ENCODE results near the gene GPR84.
"Not testable (repeated sequence)": the region's sequence is repeated elsewhere in the genome, so short reads cannot be mapped to it uniquely, and the experiment has no call there.

GPR84 gene

DNA sequence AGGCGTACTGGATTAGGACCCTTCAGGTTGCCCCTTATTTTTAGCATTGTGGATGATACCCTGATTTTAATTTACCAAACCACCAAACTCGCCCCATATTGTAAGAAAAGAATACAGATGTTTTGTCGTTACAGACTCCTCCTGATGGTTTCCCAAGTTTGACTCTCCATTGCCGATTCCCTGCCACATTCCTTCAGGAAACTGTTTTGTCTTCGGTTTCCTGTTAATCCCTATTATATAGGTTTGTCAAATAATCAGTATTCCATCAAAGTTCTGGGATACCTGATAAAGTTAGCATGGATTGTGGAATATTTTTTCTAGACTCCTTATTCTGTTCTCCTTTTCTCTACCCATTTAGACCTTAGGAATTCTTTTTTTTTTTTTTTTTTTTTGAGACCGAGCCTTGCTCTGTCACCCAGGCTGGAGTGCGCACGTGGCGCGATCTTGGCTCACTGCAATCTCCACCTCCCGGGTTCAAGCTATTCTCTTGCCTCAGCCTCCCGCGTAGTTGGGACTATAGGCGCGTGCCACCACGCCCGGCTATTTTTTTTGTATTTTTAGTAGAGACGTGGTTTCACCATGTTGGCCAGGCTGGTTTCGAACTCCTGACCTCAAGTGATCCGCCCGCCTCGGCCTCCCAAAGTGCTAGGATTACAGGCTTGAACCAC lies 38.7 kb downstream of the GPR84 start:
- DNase-seq (ENCODE audit: low read depth, low spot score) = not testable (repeated sequence)

DNA sequence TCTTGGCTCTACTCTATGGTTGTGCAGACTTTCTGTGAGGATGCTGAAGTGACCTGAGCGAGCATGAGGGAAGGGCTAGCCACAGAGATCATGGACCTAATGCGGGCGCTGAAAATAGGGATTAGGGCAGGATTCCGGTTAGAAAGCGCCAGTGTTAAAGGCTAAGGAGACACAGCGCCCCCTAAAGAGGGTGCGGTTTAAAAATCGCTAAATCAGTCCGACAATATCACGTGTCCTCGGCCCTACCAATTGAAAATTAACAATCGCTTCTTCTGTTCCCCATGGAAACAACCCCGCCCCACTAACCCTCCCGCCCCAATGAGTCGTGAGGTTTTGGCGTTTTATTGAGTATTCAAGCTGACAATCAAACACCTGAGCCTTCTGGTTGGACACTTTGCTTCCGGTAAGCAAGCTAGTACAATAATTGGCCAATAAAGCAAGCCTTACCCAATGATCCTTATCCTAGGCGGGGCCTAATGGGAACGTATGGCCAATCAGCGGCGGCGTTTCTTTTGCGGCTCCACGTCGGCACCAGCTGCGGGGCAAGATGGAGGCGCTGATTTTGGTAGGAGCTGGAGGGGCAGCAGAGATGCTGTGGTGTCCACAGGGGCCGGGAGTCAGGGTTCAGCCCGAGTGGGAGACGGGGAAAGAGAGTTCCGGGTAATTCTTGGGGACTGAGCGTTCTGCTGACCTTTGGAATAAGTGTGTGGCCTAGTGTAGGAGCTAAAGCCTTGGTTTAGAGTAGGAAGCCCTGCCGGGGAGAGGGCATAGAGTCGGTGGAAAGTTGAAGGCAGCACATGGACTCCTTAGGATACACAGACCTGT lies 39.5 kb downstream of the GPR84 start, which contains the start of gene COPZ1:
TSS of gene COPZ1 (plus strand) at position 515 of the 825 bp plus-strand sequence. CDS start at position 548, 33 bp downstream.
- DNase-seq (ENCODE audit: low read depth, low spot score) = peak; percentile 100

DNA sequence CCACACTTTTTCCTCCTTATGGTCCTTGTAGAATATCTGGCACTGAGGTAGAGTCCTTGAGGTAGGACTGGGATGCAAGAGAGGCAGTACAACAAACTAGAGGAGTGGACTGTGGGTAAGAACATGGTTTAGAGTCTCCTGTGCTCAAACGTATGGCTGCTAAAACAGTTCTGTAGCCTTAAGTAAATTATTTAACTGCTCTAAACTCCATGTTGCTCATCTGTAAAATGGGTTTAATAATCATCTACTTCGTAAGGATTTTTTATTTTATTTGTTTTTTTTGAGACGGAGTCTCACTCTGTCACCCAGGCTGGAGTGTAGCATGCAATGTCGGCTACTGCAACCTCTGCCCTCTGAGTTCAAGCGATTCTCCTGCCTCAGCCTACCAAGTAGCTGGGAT lies 42.9 kb downstream of the GPR84 start:
- no peak for DNase-seq (ENCODE audit: low read depth, low spot score)

Measured in ELF-1 (cell line).